CD14-positive monocyte (primary cell): ENCODE measurements around the gene ABHD1. TPM values are rescaled to one million over a fixed set of nuclear protein-coding genes. Genes with fewer than 3 reads are reported as not detected.
A peak's percentile ranks its signal among the peaks of the same experiment; 100 is the strongest.

Source experiments
- DNase-seq, 3 donors: peaks; one replicate each; pipeline ENCODE4 v3.0.0-alpha.2; 2011 to 2022
- H2AFZ ChIP-seq: 2 replicates; pipeline ENCODE4 v1.6.0; 2012; ENCODE audit warnings: mild to moderate bottlenecking, low read depth, low read length, inconsistent platforms; ENCODE audit not compliant: insufficient read depth, poor library complexity, severe bottlenecking
- H3K27ac ChIP-seq, 2 donors: 1 replicate in 1 of 2; 2 replicates in 1 of 2; pipeline ENCODE4 v1.5.1; 2012 to 2013; ENCODE audit warnings: low read length in 2 of 2, control low read depth in 1 of 2, inconsistent platforms in 1 of 2, low read depth in 1 of 2, mild to moderate bottlenecking in 1 of 2
- H3K27me3 ChIP-seq, 2 donors: one replicate each; pipeline versions ENCODE4 v1.6.0 to v1.6.1; 2011 to 2013; ENCODE audit warnings: low read length in 2 of 2; ENCODE audit not compliant: control insufficient read depth in 2 of 2, insufficient read depth in 2 of 2
- H3K36me3 ChIP-seq, 2 donors: replicated peaks in 1 of 2; 1 replicate in 1 of 2; 2 replicates in 1 of 2; pipeline versions ENCODE4 v1.5.1 to v1.6.1; 2012 to 2013; ENCODE audit warnings: low read length in 2 of 2, control low read depth in 1 of 2, inconsistent platforms in 1 of 2, mild to moderate bottlenecking in 1 of 2; ENCODE audit not compliant: insufficient read depth in 2 of 2, control insufficient read depth in 1 of 2
- H3K4me1 ChIP-seq, 2 donors: 1 replicate in 1 of 2; 2 replicates in 1 of 2; pipeline versions ENCODE4 v1.5.1 to v1.6.1; 2012 to 2013; ENCODE audit warnings: low read length in 2 of 2, control low read depth in 1 of 2, inconsistent platforms in 1 of 2, mild to moderate bottlenecking in 1 of 2, moderate library complexity in 1 of 2; ENCODE audit not compliant: insufficient read depth in 2 of 2, control insufficient read depth in 1 of 2
- H3K4me2 ChIP-seq: replicated peaks from 2 replicates; pipeline ENCODE3; 2012; ENCODE audit warnings: low read length, moderate library complexity, mild to moderate bottlenecking; ENCODE audit not compliant: poor library complexity, severe bottlenecking; ENCODE audit errors: extremely low read depth
- H3K4me3 ChIP-seq, 3 experiments: fragments of 200-600 bp in 1 of 3; sonication (generic) in 1 of 3; replicated peaks in 1 of 3; 1 replicate in 2 of 3; 2 replicates in 1 of 3; pipeline ENCODE4 v1.5.1; 2011 to 2013; ENCODE audit warnings: low read length in 3 of 3, mild to moderate bottlenecking in 3 of 3, control low read depth in 2 of 3, low read depth in 2 of 3, inconsistent platforms in 1 of 3, moderate library complexity in 1 of 3
- H3K79me2 ChIP-seq: 2 replicates; pipeline ENCODE4 v1.6.0; 2012; ENCODE audit warnings: mild to moderate bottlenecking, control low read depth, inconsistent platforms, low read length, moderate library complexity; ENCODE audit not compliant: insufficient read depth
- H3K9ac ChIP-seq: 2 replicates; pipeline ENCODE4 v1.6.0; 2017; ENCODE audit warnings: low read length, mild to moderate bottlenecking; ENCODE audit not compliant: insufficient read depth, poor library complexity, severe bottlenecking
- H3K9me3 ChIP-seq, 2 donors: replicated peaks in 1 of 2; 1 replicate in 1 of 2; 2 replicates in 1 of 2; pipeline versions ENCODE4 v1.5.1 to v1.6.1; 2012 to 2013; ENCODE audit warnings: low read length in 2 of 2, control low read depth in 1 of 2; ENCODE audit not compliant: control insufficient read depth in 1 of 2, insufficient read depth in 1 of 2
- H4K20me1 ChIP-seq: 2 replicates; pipeline ENCODE4 v1.6.0; 2012; ENCODE audit warnings: mild to moderate bottlenecking, low read length, control low read depth, moderate library complexity; ENCODE audit not compliant: insufficient read depth
- H3K27ac Mint-ChIP-seq, 7 donors: one replicate each; pipeline ENCODE4 v1.8.0; 2020; ENCODE audit warnings: mild to moderate bottlenecking in 7 of 7, mixed read lengths in 7 of 7, moderate library complexity in 6 of 7, inconsistent platforms in 2 of 7
- H3K27me3 Mint-ChIP-seq, 3 donors: one replicate each; pipeline ENCODE4 v1.8.0; 2021 to 2022; ENCODE audit warnings: low read depth in 3 of 3, mild to moderate bottlenecking in 3 of 3, mixed read lengths in 3 of 3, moderate library complexity in 3 of 3, inconsistent platforms in 1 of 3
- H3K36me3 Mint-ChIP-seq, 2 donors: one replicate each; pipeline ENCODE4 v1.8.0; 2020; ENCODE audit warnings: mixed read lengths in 2 of 2, inconsistent platforms in 1 of 2, mild to moderate bottlenecking in 1 of 2
- H3K4me1 Mint-ChIP-seq: one replicate; pipeline ENCODE4 v1.8.0; 2020; ENCODE audit warnings: mild to moderate bottlenecking, mixed read lengths
- H3K4me3 Mint-ChIP-seq, 2 donors: one replicate each; pipeline ENCODE4 v1.8.0; 2020; ENCODE audit warnings: mild to moderate bottlenecking in 2 of 2, mixed read lengths in 2 of 2, moderate library complexity in 1 of 2
- H3K9me3 Mint-ChIP-seq, 7 donors: one replicate each; pipeline ENCODE4 v1.8.0; 2020 to 2022; ENCODE audit warnings: mixed read lengths in 7 of 7, mild to moderate bottlenecking in 6 of 7, moderate library complexity in 6 of 7, inconsistent platforms in 2 of 7
- CTCF ChIP-seq: fragments of 200-600 bp; IDR thresholded peaks from one replicate; pipeline ENCODE4 v1.8.0; 2022; ENCODE audit warnings: antibody characterized with exemption, mild to moderate bottlenecking
- WGBS: methylation state at CpG from one replicate; pipeline ENCODE4 v1.1.5; 2013; ENCODE audit warnings: missing lambda C conversion rate; ENCODE audit not compliant: insufficient coverage; 5-methylcytosine and 5-hydroxymethylcytosine counted together
- intact Hi-C, 2 donors: fragments of 100-400 bp; cut with micrococcal nuclease; formaldehyde crosslinking; loops; one replicate each; pipeline versions ENCODE4 v1.15.0 to v1.15.1; 2023
- polyA plus RNA-seq, 3 donors: library from polyadenylated mRNA; depleted of rRNA in 1 of 3; unstranded in 2 of 3; stranded (reverse) in 1 of 3; fragments of 300-500 nt in 2 of 3; fragments of >200 nt in 1 of 3; fragmentation: Illumina TruSeq in 2 of 3; gene quantifications; 1 replicate in 2 of 3; 2 replicates in 1 of 3; pipeline ENCODE4 v1.2.3, GENCODE V29; 2012 to 2021

ABHD1 gene
- polyA plus RNA-seq, 3 donors, result 0.08 to 1.2 (median 0.25) TPM

- Histone ChIP-seq H3K27ac (no peak overlapping the region), H3K4me3 (no peak overlapping the region), H3K4me2 (no peak overlapping the region), H3K36me3 (peaks cover 33 to 43% of the 10 kb centered on the region in 2 donors), H3K9ac (no peak overlapping the region), H3K79me2 (peaks cover 5% of the 10 kb centered on the region), H2AFZ (no peak overlapping the region), H3K27me3 (no peaks in the 10 kb centered on the region), H3K4me1 (peaks cover 9 to 10% of the 10 kb centered on the region in 2 donors), H4K20me1 (peaks cover 12% of the 10 kb centered on the region), H3K9me3 (no peaks in the 10 kb centered on the region)
- Mint-ChIP-seq H3K4me3 (no peak overlapping the region), H3K36me3 (peaks cover 38 to 40% of the 10 kb centered on the region in 2 donors), H3K27ac (peak overlapping the region in 1 of 7 donors; percentile 18), H3K4me1 (peaks cover 13% of the 10 kb centered on the region), H3K27me3 (peaks cover 0 to 2% (median 0%) of the 10 kb centered on the region in 3 donors), H3K9me3 (peaks cover 0 to 2% (median 0%) of the 10 kb centered on the region in 7 donors)
- DNase-seq, result no peak
- intact Hi-C loops, result no loop called here
- TF ChIP-seq CTCF, result no peak
- WGBS, result 100% methylated on average over 4 of the region's 9 CpGs
Measured at GRCh38 chr2:27127883-27128667, 4.5 kb downstream of the ABHD1 start.

- peaks cover 0 to 2% (median 0%) of the 10 kb centered on the region in 3 donors for H3K27me3 Mint-ChIP-seq
- no peak for DNase-seq
- Histone ChIP-seq H3K79me2 (peaks cover 13% of the 10 kb centered on the region), H3K4me1 (peaks cover 12 to 13% of the 10 kb centered on the region in 2 donors), H3K4me2 (no peak overlapping the region), H3K4me3 (no peak overlapping the region), H3K27me3 (no peaks in the 10 kb centered on the region), H4K20me1 (peaks cover 19% of the 10 kb centered on the region), H3K9me3 (no peaks in the 10 kb centered on the region), H2AFZ (no peak overlapping the region), H3K36me3 (peaks cover 33 to 43% of the 10 kb centered on the region in 2 donors), H3K27ac (no peak overlapping the region), H3K9ac (no peak overlapping the region)
- peaks cover 0 to 2% (median 0%) of the 10 kb centered on the region in 7 donors for H3K9me3 Mint-ChIP-seq
- H3K4me1 Mint-ChIP-seq, result peaks cover 16% of the 10 kb centered on the region
- peak overlapping the region in 4 of 7 donors; percentile 28 to 74 (median 51) for H3K27ac Mint-ChIP-seq
- no peak overlapping the region for H3K4me3 Mint-ChIP-seq
- no peak for TF ChIP-seq CTCF
- intact Hi-C loops, result no loop called here
- 94% methylated on average over 7 of the region's 11 CpGs for WGBS
- peaks cover 40 to 43% of the 10 kb centered on the region in 2 donors for H3K36me3 Mint-ChIP-seq
Measured at GRCh38 chr2:27128668-27129571, 5.3 kb downstream of the ABHD1 start.
